GM19035 (cell line): ENCODE results near the gene LCN15.

Experiments used
- ATAC-seq: cut with Tn5 transposase; IDR thresholded peaks from one replicate; pipeline ENCODE4 v1.9.1; 2021; ENCODE audit not compliant: unreplicated experiment

Gene LCN15

GRCh38 chr9:136741883-136742571, 22.3 kb downstream of the LCN15 start:
- no peak for ATAC-seq

- ATAC-seq, result no peak
Observed at GRCh38 chr9:136740971-136741882, 23.1 kb downstream of the LCN15 start.

- ATAC-seq, result no peak
Observed at GRCh38 chr9:136740491-136740890, 23.8 kb downstream of the LCN15 start.

- ATAC-seq, result no peak
Observed at GRCh38 chr9:136740069-136740468, 24.2 kb downstream of the LCN15 start.

GRCh38 chr9:136739509-136739908, 24.8 kb downstream of the LCN15 start:
- no peak for ATAC-seq

- ATAC-seq, result no peak
Observed at GRCh38 chr9:136738960-136739359, 25.4 kb downstream of the LCN15 start.

GRCh38 chr9:136735812-136736480, 28.4 kb downstream of the LCN15 start:
- no peak for ATAC-seq

GRCh38 chr9:136734837-136735496, 29.4 kb downstream of the LCN15 start:
- ATAC-seq, result no peak

- no peak for ATAC-seq
Observed at GRCh38 chr9:136733611-136734010, 30.7 kb downstream of the LCN15 start.

- no peak for ATAC-seq
Observed at GRCh38 chr9:136732444-136733178, 31.7 kb downstream of the LCN15 start.

GRCh38 chr9:136729926-136730325, 34.4 kb downstream of the LCN15 start:
- no peak for ATAC-seq

GRCh38 chr9:136729144-136729543, 35.2 kb downstream of the LCN15 start:
- ATAC-seq, result no peak

GRCh38 chr9:136728548-136729123, 35.7 kb downstream of the LCN15 start:
- peak; percentile 18 for ATAC-seq

- ATAC-seq, result peak; percentile 78
Observed at GRCh38 chr9:136728080-136728547, 36.2 kb downstream of the LCN15 start.

- no peak for ATAC-seq
Observed at GRCh38 chr9:136726631-136727191, 37.6 kb downstream of the LCN15 start.

GRCh38 chr9:136726118-136726517, 38.2 kb downstream of the LCN15 start:
- no peak for ATAC-seq

GRCh38 chr9:136725612-136726011, 38.7 kb downstream of the LCN15 start:
- ATAC-seq, result no peak

GRCh38 chr9:136724772-136725171, 39.5 kb downstream of the LCN15 start:
- ATAC-seq, result no peak

- ATAC-seq, result no peak
Observed at GRCh38 chr9:136723989-136724388, 40.3 kb downstream of the LCN15 start.
